ENCODE data around the gene IL27RA.

Gene IL27RA

DNA sequence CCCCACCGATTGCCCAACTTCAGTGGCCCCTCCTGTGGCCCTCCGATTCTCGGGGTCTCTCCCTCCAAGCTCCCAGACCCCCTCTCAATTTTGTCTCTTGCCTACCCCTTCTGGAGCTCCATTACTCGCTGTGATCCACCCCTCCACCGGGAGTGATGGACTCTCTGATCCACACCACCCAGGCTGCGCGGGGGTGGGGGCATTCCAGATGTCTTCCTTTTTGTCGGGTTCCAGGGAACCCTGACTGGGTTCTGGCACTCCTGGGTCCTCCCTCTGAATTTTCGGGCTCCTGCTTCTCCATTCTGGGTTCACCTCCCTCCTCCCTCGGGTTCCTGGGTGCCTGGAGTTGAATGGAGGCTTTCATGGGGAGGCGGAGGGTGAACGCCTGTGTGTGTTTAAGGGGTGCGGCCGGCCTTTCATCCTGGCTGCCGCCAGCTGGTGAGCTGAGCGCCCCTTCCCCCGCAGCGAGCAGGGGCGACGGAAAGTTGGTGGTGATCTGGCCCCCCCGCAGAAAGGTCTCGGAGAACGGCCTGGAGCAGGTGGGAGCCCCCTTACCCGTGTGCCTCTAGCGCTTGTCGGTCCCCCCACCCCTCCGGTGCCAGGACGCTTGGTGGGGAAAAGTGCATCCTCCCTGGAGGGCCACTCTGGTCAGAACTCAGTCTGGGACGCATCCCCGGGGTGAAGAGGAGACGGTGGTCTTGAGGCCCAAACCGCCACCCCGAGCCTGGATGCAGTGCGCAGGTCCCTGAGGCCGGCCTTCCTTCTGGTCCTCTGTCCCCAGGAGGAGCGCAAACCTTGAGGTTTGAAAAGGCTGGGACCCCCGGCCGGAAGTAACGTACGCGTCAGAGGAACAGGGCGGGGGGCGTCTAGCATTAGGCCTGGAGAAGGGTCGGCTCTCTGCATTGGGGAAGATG is 42.6 kb downstream of the IL27RA start:
- peaks cover 4% of the 10 kb centered on the region; the same call in 1 of the 2 replicates for H3K27me3 ChIP-seq (ENCODE audit: insufficient read depth, low read depth)
- peak overlapping the region; percentile 88 for H2AFZ ChIP-seq (ENCODE audit: low read depth)
- H3K79me2 ChIP-seq (ENCODE audit: insufficient read depth, low read depth): no peaks in the 10 kb centered on the region
- H3K4me2 ChIP-seq: peak overlapping the region; percentile 96
- no peaks in the 10 kb centered on the region for H4K20me1 ChIP-seq (ENCODE audit: insufficient read depth)
- peaks cover 25% of the 10 kb centered on the region for H3K4me1 ChIP-seq (ENCODE audit: low read depth, poor library complexity, severe bottlenecking)
- H3K36me3 ChIP-seq (ENCODE audit: insufficient read depth): no peaks in the 10 kb centered on the region
- H3K9ac ChIP-seq: peak overlapping the region; percentile 25; the same call in 1 of the 2 replicates
- TF ChIP-seq, protein P1, sequence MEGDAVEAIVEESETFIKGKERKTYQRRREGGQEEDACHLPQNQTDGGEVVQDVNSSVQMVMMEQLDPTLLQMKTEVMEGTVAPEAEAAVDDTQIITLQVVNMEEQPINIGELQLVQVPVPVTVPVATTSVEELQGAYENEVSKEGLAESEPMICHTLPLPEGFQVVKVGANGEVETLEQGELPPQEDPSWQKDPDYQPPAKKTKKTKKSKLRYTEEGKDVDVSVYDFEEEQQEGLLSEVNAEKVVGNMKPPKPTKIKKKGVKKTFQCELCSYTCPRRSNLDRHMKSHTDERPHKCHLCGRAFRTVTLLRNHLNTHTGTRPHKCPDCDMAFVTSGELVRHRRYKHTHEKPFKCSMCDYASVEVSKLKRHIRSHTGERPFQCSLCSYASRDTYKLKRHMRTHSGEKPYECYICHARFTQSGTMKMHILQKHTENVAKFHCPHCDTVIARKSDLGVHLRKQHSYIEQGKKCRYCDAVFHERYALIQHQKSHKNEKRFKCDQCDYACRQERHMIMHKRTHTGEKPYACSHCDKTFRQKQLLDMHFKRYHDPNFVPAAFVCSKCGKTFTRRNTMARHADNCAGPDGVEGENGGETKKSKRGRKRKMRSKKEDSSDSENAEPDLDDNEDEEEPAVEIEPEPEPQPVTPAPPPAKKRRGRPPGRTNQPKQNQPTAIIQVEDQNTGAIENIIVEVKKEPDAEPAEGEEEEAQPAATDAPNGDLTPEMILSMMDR (conservative IDR thresholded peaks at IDR 0.05; ENCODE audit: low read depth, low read length): no peak
- no peak overlapping the region for H3K4me3 ChIP-seq (IDR thresholded peaks at IDR 0.05; ENCODE audit: insufficient read depth, low read depth, low read length)
- no peak overlapping the region for H3K27ac ChIP-seq

DNA sequence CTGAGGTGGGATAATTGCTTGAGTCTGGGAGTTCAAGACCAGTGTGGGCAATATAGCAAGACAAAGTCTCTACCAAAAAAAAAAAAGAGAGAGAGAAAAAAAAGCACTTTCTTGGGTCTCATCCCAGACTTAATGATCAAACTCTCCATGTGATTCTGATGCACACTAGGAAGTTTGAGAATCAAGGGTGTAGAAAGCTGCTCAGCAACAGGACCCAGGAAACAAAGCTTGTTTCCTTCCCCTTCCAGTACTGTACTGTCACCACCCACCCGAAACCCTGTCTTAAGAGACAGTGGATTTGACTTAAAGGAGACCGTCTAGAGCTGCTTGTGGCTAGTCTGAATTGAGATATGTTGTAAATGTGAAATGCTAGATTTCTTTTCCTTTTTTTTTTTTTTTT is 46.8 kb downstream of the IL27RA start:
- H4K20me1 ChIP-seq (ENCODE audit: insufficient read depth): no peaks in the 10 kb centered on the region
- no peak overlapping the region for H2AFZ ChIP-seq (ENCODE audit: low read depth)
- H3K27me3 ChIP-seq (ENCODE audit: insufficient read depth, low read depth): peaks cover 4% of the 10 kb centered on the region; the same call in 1 of the 2 replicates
- peaks cover 28% of the 10 kb centered on the region for H3K4me1 ChIP-seq (ENCODE audit: low read depth, poor library complexity, severe bottlenecking)
- H3K4me3 ChIP-seq (IDR thresholded peaks at IDR 0.05; ENCODE audit: insufficient read depth, low read depth, low read length): no peak overlapping the region
- no peaks in the 10 kb centered on the region for H3K36me3 ChIP-seq (ENCODE audit: insufficient read depth)
- H3K9ac ChIP-seq: no peak overlapping the region
- no peaks in the 10 kb centered on the region for H3K79me2 ChIP-seq (ENCODE audit: insufficient read depth, low read depth)
- H3K4me2 ChIP-seq: no peak overlapping the region
- no peak overlapping the region for H3K27ac ChIP-seq
- TF ChIP-seq, protein P1 (conservative IDR thresholded peaks at IDR 0.05; ENCODE audit: low read depth, low read length): no peak

DNA sequence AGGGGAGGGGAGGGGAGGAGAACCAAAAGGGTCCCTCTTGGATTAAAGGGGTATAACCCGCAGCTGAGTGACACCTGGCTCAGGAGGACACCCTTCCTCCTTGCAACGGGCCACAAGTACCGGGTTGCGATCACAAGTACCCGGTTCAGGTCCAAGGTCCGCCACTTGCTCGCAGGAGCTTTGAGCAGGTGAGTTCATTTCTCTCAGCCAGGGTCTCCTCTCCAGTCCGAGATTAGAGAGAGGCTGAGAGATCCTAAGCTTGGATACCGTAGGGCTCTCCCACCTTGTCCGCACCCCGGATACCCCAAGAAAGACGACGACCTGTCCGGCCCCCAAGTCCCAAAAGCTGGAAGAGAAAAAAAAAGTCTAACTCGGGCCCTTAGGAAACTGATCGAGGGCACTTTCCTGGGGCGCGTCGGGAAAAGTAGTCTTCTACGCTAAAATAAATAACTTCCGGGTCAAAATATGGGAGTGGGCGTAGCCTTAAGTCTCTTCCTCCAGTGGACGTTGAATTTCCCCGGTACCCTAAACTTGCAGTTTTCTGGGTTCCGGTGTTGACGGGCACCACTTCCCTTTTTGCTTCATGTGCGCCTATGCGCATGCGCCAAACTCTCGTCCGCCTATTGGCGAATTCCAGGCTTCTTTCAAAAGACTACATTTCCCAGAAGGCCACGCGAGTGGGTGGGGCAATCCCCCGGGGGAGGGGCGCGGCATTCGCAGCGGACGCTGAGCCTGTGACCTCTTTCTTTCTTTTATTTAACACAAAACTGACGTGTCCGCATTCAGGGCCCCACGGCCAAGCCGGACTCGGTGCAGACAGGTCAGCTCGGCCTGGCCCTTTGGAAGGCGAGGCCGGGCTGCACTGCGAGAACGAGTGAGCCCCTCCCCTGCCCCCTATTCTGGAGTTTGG is 49.6 kb downstream of the IL27RA start:
- H3K36me3 ChIP-seq (ENCODE audit: insufficient read depth): no peaks in the 10 kb centered on the region
- TF ChIP-seq, protein P1 (conservative IDR thresholded peaks at IDR 0.05; ENCODE audit: low read depth, low read length): no peak
- no peaks in the 10 kb centered on the region for H4K20me1 ChIP-seq (ENCODE audit: insufficient read depth)
- no peaks in the 10 kb centered on the region for H3K79me2 ChIP-seq (ENCODE audit: insufficient read depth, low read depth)
- peak overlapping the region; percentile 75 for H3K4me2 ChIP-seq
- peak overlapping the region; percentile 72 for H2AFZ ChIP-seq (ENCODE audit: low read depth)
- H3K4me3 ChIP-seq (IDR thresholded peaks at IDR 0.05; ENCODE audit: insufficient read depth, low read depth, low read length): no peak overlapping the region
- peaks cover 10% of the 10 kb centered on the region for H3K4me1 ChIP-seq (ENCODE audit: low read depth, poor library complexity, severe bottlenecking)
- peak overlapping the region; percentile 61 for H3K9ac ChIP-seq
- no peaks in the 10 kb centered on the region for H3K27me3 ChIP-seq (ENCODE audit: insufficient read depth, low read depth)
- H3K27ac ChIP-seq: peak overlapping the region; percentile 35

DNA sequence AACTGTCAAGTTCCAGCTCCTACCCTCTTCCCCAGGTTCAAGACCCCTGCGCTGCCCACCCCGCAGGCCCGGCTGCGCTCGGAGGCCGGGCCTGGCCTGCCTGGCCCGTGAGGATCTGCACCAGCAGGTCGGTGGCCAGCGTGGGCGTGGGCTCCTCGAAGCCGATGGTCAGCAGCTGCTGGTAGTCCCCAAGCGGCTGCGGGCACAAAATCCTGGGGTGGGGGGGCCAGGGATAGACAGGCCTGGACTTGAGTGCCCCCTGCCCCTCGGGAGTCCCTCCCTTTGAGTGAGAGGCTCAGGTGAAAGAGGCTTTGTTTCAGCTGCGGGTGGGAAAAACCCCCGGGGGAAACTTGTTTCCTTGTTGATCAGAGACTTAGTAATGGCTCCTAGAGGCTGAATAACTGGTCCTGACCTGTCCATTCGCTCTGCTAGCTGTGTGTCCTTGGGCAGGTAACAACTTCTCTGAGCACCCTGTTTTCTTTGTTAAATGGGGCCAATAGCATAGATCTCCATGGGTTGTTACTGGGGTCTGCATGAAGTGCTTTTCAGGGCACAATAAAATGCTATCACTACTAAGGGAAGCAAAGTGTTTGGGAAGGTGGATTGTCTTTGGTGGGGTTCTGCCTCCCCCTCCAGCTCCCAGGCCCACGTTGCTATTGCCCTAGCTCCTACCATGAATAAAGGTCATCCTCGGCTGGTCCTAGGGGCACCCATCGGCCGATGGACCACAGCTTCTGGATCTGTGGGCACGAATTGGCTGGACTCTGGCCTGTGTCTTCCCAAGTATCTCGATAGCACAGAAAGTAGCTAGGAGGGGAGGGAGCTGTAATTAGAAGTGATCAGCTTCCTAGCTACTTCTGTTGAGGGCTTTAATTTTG is 50.5 kb downstream of the IL27RA start:
- Histone ChIP-seq H3K36me3 (ENCODE audit: insufficient read depth) (no peaks in the 10 kb centered on the region), H3K79me2 (ENCODE audit: insufficient read depth, low read depth) (no peaks in the 10 kb centered on the region), H2AFZ (ENCODE audit: low read depth) (peak overlapping the region; percentile 72), H3K4me3 (IDR thresholded peaks at IDR 0.05; ENCODE audit: insufficient read depth, low read depth, low read length) (no peak overlapping the region), H3K27ac (peak overlapping the region; percentile 28; the same call in 1 of the 2 replicates), H3K27me3 (ENCODE audit: insufficient read depth, low read depth) (no peaks in the 10 kb centered on the region), H3K4me1 (ENCODE audit: low read depth, poor library complexity, severe bottlenecking) (peaks cover 10% of the 10 kb centered on the region), H3K4me2 (peak overlapping the region; percentile 75), H3K9ac (peak overlapping the region; percentile 61), H4K20me1 (ENCODE audit: insufficient read depth) (no peaks in the 10 kb centered on the region)
- TF ChIP-seq, protein P1 (conservative IDR thresholded peaks at IDR 0.05; ENCODE audit: low read depth, low read length): no peak

All from KMS-11 (cell line).